Prostate gland (tissue), 2 donors: ENCODE measurements around the gene TAAR2.

Experiments
- CTCF ChIP-seq, 4 experiments: fragments of 200-600 bp in 2 of 4; fragments of 450-650 bp in 2 of 4; sonication (generic) in 2 of 4; IDR thresholded peaks; 1 replicate in 3 of 4; 2 replicates in 1 of 4; pipeline ENCODE4 v1.5.1; 2016 to 2019; ENCODE audit warnings: antibody characterized with exemption in 4 of 4, mild to moderate bottlenecking in 2 of 4, moderate library complexity in 2 of 4
- POLR2A ChIP-seq: fragments of 450-650 bp; IDR thresholded peaks from one replicate; pipeline ENCODE4 v1.6.1; 2016; ENCODE audit warnings: antibody characterized with exemption, mild to moderate bottlenecking
- POLR2AphosphoS5 ChIP-seq: sonication (generic); formaldehyde crosslinking; IDR thresholded peaks from one replicate; pipeline ENCODE4 v1.6.1; 2017; ENCODE audit warnings: antibody characterized with exemption

- TF ChIP-seq CTCF (IDR thresholded peaks at IDR 0.05) (no peak), POLR2A (no peak), POLR2AphosphoS5 (no peak)
Measured at GRCh38 chr6:132584698-132585097, 39.4 kb downstream of the TAAR2 start.
